ENCODE data around the gene LHFPL2.
A peak's percentile ranks its signal among the peaks of the same experiment; 100 is the strongest.
"Not testable (repeated sequence)": the region's sequence is repeated elsewhere in the genome, so short reads cannot be mapped to it uniquely, and the experiment has no call there.

Gene LHFPL2

DNA sequence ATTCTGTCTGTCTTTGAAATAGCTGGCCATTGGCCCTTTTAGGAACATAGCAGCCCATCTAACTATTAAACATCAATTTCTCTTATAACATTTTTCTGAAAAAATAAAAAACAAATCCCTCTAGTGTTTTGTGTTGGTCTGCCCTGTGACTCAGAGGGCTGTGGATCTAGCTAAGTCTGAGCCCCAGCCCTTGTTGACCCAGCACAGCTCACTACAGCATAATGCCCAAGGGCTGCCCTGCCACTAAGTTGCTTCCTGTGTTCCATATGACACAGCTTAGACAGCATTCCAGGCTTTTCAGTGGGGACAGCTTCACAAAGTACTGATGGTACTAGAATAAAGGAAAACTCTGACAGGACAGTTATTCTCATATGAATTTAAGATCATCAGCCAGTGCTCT is 152.2 kb downstream of the LHFPL2 start:
- no peak for DNase-seq

DNA sequence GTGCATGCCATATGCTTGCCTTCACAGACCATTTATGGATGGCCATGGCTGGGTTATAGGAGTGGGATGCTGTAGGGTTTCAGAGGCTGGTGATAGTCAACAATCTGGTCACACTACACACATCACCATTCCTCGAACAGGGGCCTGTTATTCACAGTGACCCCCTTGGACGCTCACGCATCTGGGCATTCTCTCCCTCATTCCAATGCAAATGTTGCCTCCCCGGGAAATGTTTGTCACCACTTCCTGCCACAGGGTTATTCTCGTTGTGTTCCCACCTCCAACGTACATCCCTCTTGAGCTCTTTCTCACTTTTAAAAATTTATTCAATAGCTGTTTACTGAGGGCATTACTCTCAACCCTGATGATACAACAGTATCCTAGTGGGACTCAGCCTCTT is 152.8 kb downstream of the LHFPL2 start:
- DNase-seq = no peak

GRCh38 chr5:78492650-78493049 is 155.9 kb downstream of the LHFPL2 start:
- no peak for DNase-seq

GRCh38 chr5:78492224-78492623 is 156.3 kb downstream of the LHFPL2 start:
- DNase-seq = no peak

DNA sequence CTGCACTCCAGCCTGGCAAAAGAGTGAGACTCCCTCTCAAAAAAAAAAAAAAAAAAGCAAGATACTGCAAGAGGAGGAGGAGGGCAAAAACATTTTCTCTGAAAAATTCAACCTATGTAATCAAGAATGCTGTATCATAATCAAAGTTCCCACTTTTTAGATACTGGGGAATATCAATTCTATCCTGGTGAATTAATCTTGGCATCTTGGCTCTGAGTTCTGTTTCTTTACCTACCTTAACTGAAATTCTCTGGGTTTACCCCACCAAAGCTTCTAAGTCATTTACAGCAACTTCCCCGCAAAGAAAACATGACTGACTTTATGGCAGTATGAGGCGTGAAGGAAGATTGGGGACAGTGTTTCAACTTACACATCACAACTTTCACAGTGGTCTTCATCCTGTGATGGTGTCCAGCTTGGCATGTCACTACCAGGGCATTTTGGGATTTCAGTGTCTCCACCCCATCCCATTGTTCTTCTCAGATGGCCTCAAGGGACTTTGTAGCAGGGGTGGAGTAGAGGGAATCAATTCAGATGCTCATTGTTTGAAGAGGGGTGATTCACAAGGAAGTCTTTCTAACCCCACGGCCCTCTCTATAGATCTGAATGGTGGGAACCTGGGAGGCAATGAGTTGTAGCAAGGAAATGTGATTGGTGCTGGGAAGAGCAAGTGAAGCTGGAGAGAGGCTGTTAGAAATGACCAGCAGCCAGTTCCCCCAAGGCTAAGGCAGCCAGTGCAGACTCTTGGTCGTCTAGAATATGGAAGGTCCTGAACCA is 157.7 kb downstream of the LHFPL2 start:
- no peak for DNase-seq

DNA sequence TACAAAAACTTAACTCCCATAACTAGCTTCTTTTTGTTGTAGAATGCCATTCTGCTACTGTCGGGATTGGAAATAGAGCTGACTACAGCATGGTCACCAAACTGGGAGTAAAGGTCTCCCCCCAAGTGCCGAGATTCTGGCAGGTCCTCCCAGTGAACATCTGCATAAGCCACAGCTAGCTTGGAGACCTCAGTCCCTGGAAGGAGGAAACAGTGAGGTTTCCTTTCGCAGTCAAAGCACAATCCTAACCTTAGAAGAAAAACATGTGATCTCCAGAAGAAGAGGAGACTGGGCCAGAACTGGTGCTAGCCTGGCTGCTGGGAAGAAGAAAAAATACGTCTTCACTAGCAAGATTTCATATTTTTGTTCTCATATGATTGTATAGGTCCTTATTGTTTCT is 160.7 kb downstream of the LHFPL2 start:
- no peak for DNase-seq

DNA sequence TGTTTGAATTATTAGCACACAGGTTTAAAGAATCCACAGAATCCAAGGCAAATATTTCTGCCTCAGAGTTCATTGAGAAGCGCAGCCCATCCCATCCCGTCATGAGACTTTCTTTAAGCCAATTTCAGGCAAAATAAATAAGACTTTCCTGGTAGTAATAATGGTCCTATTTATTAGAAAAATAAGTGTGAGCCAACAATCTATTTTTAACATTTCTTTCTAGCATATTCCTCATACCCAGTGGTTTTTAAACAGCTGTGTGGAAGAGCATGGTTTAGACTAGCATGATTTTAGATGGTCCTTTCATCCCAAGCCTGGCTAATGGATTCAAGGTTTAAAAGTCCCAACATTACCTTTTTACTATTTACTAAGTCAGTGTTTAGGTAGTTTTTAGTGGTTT is 162.4 kb downstream of the LHFPL2 start:
- DNase-seq = no peak

DNA sequence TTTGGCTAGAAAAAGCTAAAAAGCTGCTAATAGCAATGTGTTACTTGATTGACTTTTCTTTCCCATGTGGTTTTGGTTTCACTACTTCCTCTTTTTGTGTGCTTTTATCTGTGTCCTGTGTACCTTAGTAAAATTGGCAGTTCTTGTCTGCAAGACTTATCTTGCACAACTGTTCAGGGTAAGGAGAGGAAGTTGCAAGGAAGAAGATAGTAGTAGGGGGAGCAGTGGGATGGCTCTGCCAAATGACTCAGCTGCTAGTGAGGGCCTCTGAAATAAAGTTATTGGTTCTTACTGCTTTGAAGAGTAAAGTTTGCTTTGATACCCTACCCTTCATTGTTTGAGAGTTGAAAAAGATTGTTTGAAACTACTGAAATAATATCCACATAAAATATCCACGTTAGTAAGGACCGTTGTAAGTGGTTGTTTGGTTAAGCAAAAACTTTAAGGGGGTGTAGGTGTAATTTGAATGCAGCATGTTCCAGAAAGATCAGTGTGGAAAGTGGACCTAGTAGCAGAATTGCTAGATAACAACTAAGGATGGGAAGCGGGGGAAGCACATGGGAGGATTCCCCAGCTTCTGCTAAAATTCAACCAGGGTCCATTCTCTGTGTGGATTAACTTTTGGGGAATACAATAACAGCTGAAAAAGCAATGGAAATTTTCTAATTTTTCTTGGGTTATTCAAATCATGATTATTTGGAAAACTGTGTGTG is 164.6 kb downstream of the LHFPL2 start:
- peak; percentile 68 for DNase-seq

DNA sequence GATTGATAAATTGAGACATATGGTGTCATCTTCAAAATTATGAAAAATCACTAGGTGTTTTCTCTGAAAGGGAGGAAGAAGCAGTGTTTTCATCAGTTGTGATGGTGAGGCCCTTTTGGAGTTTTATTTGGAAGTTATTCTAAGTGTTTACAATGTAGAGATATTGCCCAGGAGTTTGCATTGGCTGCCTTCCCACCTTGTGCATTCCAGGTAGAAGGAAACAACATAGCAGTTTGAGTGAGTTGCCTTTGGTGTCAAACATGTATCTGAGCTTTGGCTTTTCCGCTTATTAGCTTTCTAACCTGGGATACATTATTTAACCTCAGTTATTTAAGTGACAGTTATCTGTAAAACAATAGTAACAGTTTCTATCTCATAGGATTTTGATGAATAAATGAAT is 165.6 kb downstream of the LHFPL2 start:
- no peak for DNase-seq

DNA sequence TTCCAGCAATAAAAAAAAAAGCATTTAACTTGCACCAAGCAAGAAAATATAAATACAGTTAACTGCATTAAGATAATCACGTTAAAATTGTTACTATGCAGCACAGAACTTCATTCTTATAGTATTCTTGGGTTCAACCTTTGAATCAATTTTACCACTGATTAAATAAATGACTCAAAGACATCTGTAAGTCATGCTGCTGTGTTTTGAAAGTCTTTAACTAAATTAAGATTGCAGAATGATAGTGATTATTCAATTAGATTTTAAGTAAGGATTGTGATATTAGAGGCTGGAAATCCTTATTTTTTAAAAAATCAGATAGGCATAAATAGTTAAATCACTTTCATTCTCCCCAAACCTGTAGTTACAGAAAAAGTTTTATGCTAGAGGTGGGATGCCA is 171.8 kb downstream of the LHFPL2 start:
- DNase-seq = no peak

DNA sequence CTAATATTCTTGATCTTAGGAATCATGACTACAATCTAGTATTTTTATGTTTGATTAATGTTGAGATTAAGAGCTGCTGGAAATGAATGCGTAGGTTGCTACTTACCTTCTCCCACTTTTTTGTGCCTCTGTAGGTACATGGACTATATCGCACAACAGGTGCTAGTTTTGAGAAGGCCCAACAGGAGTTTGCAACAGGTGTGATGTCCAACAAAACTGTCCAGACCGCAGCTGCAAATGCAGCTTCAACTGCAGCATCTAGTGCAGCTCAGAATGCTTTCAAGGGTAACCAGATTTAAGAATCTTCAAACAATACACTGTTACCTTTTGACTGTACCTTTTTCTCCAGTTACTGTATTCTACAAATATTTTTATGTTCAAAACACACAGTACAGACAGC is 173.2 kb downstream of the LHFPL2 start:
- DNase-seq = no peak

DNA sequence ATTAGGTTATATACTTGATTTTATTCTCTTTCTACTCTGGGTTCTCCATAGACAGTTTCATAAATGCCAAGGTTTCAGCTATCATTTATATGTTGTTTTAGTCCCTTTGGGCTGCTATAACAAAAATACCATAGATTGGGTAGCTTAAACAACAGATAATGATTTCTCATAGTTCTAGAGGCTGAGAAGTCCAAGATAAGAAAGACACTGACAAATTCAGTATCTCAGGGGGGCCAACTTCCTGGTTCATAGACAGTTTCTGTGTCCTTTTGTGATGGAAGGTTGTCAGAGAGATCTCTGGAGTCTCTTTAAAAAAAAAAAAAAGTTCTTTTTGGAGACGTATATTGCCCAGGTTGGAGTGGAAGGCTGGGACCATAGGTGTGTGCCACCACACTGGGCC is 174.8 kb downstream of the LHFPL2 start:
- no peak for DNase-seq

DNA sequence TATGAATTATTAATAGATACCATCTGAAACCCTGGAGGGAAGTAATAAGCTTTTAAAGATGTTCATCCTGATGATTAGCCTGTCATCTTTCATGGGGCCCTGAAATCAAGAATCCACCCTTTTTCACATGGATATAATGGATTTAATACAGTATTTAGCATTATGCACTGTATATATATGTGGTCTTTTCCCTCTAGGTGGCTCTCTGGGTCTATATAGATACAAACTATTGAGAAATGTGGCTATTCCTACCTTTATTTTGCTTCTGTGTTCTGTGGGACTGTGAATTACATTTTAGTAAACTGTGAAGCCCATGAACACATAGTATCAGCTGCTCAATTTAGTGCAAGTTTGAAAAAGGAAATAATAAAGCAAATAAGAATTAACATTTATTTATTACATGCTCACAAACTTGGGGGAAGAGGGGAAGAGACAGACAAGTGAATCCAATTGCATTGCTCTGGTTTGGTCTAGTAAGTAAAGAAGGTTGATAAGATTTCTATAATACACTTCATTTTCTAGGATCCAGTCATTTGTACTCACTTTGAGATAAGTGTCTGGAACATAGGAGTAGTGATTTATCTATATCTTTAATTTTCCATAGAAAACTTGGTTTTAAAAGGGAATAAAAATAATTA is 176.0 kb downstream of the LHFPL2 start:
- DNase-seq = no peak

DNA sequence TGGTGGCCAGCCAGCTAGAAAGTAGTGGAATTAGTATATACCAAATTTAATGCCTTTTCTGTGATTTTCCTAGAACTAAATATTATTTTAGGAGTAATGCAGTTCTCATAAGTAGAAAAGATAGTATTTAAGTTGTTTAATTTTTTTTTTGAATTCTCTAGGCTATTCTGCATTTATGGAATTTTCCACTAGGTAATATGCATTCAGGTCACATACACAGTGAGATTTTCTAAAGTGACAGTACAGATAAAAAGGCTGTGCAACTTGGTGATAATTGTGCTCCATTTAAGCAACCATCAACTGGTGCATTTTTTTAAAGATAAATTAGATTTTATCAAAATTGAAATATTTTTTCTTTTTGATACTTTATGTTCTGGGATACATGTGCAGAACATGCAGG is 176.7 kb downstream of the LHFPL2 start:
- no peak for DNase-seq

- peak; percentile 56 for DNase-seq
Observed at GRCh38 chr5:78467752-78468357, 180.7 kb downstream of the LHFPL2 start.

DNA sequence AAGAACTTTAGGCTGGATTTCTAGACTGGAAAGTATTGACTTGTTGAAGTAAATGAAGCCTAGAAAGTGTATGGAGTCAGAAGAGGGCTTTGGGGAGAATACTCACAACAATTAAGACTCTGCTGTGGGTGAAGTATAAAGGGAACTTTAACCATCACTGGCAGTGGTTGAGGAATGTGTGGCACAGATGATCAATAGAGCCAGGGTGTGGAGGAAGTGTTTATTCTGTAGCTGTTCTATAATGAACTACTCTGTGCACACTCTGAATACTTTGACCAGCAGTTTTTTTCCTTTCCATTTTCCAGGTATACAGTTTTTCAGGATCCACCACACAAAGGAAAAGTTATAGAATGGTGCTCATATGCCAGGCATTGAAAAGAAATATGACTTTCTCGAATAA is 181.4 kb downstream of the LHFPL2 start:
- DNase-seq = no peak

- DNase-seq = no peak
Observed at GRCh38 chr5:78458843-78459242, 189.7 kb downstream of the LHFPL2 start.

DNA sequence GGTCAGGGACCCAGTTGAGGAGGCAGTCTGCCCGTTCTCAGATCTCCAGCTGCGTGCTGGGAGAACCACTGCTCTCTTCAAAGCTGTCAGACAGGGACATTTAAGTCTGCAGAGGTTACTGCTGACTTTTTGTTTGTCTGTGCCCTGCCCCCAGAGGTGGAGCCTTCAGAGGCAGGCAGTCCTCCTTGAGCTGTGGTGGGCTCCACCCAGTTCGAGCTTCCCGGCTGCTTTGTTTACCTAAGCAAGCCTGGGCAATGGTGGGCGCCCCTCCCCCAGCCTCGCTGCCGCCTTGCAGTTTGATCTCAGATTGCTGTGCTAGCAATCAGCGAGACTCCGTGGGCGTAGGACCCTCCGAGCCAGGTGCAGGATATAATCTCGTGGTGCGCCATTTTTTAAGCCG is 191.1 kb downstream of the LHFPL2 start:
- not testable (repeated sequence) for DNase-seq

GRCh38 chr5:78449103-78449502 is 199.5 kb downstream of the LHFPL2 start:
- no peak for DNase-seq

DNA sequence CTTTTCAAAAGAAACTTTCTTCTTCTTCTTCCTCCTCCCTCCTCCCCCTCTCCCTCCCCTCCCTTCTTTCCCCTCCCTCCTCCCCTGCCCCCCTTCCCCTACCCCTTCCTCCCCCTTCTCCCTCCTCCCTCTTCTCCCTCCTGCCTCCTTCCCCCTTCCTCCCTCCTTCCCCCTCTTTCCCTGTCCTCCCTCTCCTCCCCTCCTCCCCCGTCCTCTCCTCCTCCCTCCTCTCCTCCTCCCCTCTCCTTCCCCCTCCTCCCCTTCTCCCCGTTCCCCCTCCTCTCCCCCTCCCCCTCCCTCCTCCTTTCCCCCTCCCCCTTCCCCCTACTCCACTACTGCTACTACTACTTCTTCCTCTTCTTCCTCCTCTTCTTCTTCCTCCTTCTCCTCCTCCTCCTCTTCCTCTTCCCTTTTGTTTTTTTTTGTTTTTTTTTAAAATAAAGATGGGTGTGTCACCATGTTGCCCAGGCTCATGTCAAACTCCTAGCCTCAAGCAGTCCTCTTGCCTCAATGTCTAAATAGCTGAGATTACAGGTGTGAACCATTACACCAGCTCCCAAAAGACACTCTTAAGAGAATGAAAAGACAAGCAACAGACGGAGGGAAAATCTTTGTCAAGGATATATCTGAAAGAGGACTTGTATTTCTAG is 200.7 kb downstream of the LHFPL2 start:
- DNase-seq = no peak

Data from RPMI8226 (cell line).